ENCODE results near the gene OTOG. TPM values are rescaled to one million over a fixed set of nuclear protein-coding genes. Genes with fewer than 3 reads are reported as not detected.

Gene OTOG
- total RNA-seq, 1 experiment from 2014 or later, result 0.35 TPM

- H3K4me1 ChIP-seq (ENCODE audit: insufficient read depth, low read length), result no peaks in the 10 kb centered on the region
- no CpG with 5 or more reads among the region's 25 CpGs for WGBS (ENCODE audit: extremely low coverage, insufficient read length, low lambda C conversion rate)
- H2BK5ac ChIP-seq (ENCODE audit: insufficient read length, low read length), result no peak overlapping the region
Measured at GRCh38 chr11:17634776-17635550, 87.9 kb downstream of the OTOG start.

More at GRCh38 chr11:17634776-17635550, 87.9 kb downstream of the OTOG start:
- H3K23ac ChIP-seq (ENCODE audit: insufficient read length, low read depth, low read length), result no peak overlapping the region
- DNase-seq, result no peak
- no peak overlapping the region for H2AFZ ChIP-seq (ENCODE audit: low read length)
- H3K27me3 Mint-ChIP-seq (ENCODE audit: low read depth), result peaks cover 4% of the 10 kb centered on the region
- H3K56ac ChIP-seq (ENCODE audit: insufficient read length, low read depth, low read length), result no peak overlapping the region
- H3K9ac ChIP-seq (ENCODE audit: extremely low read depth, insufficient read length, low read length), result no peak overlapping the region
- H4K20me1 ChIP-seq (ENCODE audit: control insufficient read depth, insufficient read depth, insufficient read length), result no peaks in the 10 kb centered on the region
- H4K8ac ChIP-seq (replicated peaks; ENCODE audit: insufficient read length, low read depth, low read length), result no peak overlapping the region
- no peaks in the 10 kb centered on the region for H3K23me2 ChIP-seq (ENCODE audit: insufficient read length, low read depth, low read length, poor library complexity, severe bottlenecking)
- H2BK15ac ChIP-seq (ENCODE audit: low read depth, low read length), result no peak overlapping the region
- no peak overlapping the region for H2AK5ac ChIP-seq (ENCODE audit: insufficient read length, low read length)
- no peak overlapping the region for H2BK12ac ChIP-seq (ENCODE audit: insufficient read length, low read depth, low read length)
- no peak overlapping the region for H3T11ph ChIP-seq (ENCODE audit: low read length)
- no peak overlapping the region for H3K18ac ChIP-seq (ENCODE audit: insufficient read length, low read depth, low read length)
- no peak overlapping the region for H2BK20ac ChIP-seq (ENCODE audit: low read depth, low read length, poor library complexity, severe bottlenecking)
- no peak overlapping the region for H3K27ac ChIP-seq (ENCODE audit: insufficient read length, low read depth, low read length)
- no peaks in the 10 kb centered on the region for H3K9me3 Mint-ChIP-seq
- no peaks in the 10 kb centered on the region for H3K9me3 ChIP-seq (ENCODE audit: control insufficient read depth, low read depth, low read length)
- H3K79me2 ChIP-seq (ENCODE audit: insufficient read depth, low read length), result no peaks in the 10 kb centered on the region
- H3K79me1 ChIP-seq (ENCODE audit: insufficient read depth, low read depth, low read length, poor library complexity, severe bottlenecking), result no peaks in the 10 kb centered on the region
- H3K27ac Mint-ChIP-seq, result no peak overlapping the region
- no peak overlapping the region for H3K4me2 ChIP-seq (ENCODE audit: insufficient read depth, insufficient read length, low read length)
- H3K4me1 Mint-ChIP-seq, result peaks cover 0 to 5% of the 10 kb centered on the region in 2 experiments; a peak in 2 of 4 replicates
- TF ChIP-seq CTCF (conservative IDR thresholded peaks at IDR 0.05), result no peak
- no peak overlapping the region for H4K5ac ChIP-seq (ENCODE audit: insufficient read length, low read depth, low read length)
- no peak overlapping the region for H3K4me3 Mint-ChIP-seq
- no peak overlapping the region for H2BK120ac ChIP-seq (ENCODE audit: low read depth, low read length, poor library complexity, severe bottlenecking)
- no peak overlapping the region for H4K91ac ChIP-seq (ENCODE audit: insufficient read length, low read depth, low read length)
- H3K14ac ChIP-seq (ENCODE audit: insufficient read depth, low read length), result no peak overlapping the region
- H3K36me3 Mint-ChIP-seq (ENCODE audit: insufficient read depth in 1 of 3, low read depth in 3 of 3), result no peaks in the 10 kb centered on the region
- no peaks in the 10 kb centered on the region for H3K27me3 ChIP-seq (ENCODE audit: insufficient read depth, low read length)
- H3K4ac ChIP-seq (ENCODE audit: low read depth, low read length), result no peak overlapping the region
